Adrenal gland (tissue), 12 donors: ENCODE data around the gene GLT6D1. TPM values are rescaled to one million over a fixed set of nuclear protein-coding genes. Genes with fewer than 3 reads are reported as not detected.

Experiments used
- DNase-seq, 7 donors: peaks; one replicate each; pipeline ENCODE4 v3.0.0-alpha.2; 2019 to 2020
- H3K27ac ChIP-seq, 5 donors: fragments of 200-600 bp; sonication (generic) in 4 of 5; 1 replicate in 3 of 5; 2 replicates in 2 of 5; pipeline versions ENCODE4 v1.5.1 to v1.8.0; 2016 to 2020; ENCODE audit warnings: mild to moderate bottlenecking in 1 of 5
- H3K27me3 ChIP-seq: fragments of 200-600 bp; 2 replicates; pipeline ENCODE4 v1.8.0; 2021
- H3K36me3 ChIP-seq, 2 donors: fragments of 200-600 bp; replicated peaks in 1 of 2; 1 replicate in 1 of 2; 2 replicates in 1 of 2; pipeline versions ENCODE4 v1.5.1 to v1.8.0; 2018 to 2022
- H3K4me1 ChIP-seq, 2 donors: fragments of 200-600 bp; replicated peaks in 1 of 2; 1 replicate in 1 of 2; 2 replicates in 1 of 2; pipeline versions ENCODE4 v1.5.1 to v1.8.0; 2018 to 2021
- H3K4me3 ChIP-seq, 4 donors: fragments of 200-600 bp; sonication (generic) in 3 of 4; one replicate each; pipeline ENCODE4 v1.5.1; 2016 to 2018
- H3K9me3 ChIP-seq, 3 donors: fragments of 200-600 bp; sonication (generic) in 1 of 3; replicated peaks in 1 of 3; 1 replicate in 2 of 3; 2 replicates in 1 of 3; pipeline versions ENCODE4 v1.5.1 to v1.8.0; 2016 to 2021
- POLR2A ChIP-seq, 2 donors: fragments of 450-650 bp; IDR thresholded peaks; one replicate each; pipeline ENCODE4 v1.6.1; 2017; ENCODE audit warnings: antibody characterized with exemption in 2 of 2, mild to moderate bottlenecking in 2 of 2, moderate library complexity in 1 of 2
- WGBS, 4 donors: extraction: QIAGEN DNeasy Blood & Tissue Kit in 2 of 4; methylation state at CpG; one replicate each; pipeline versions ENCODE4 v1.1.5 to v1.1.7; 2013 to 2017; 5-methylcytosine and 5-hydroxymethylcytosine counted together
- intact Hi-C, 2 donors: fragments of 100-400 bp; cut with DNase I; formaldehyde crosslinking; loops; one replicate each; pipeline versions ENCODE4 v1.14.1 to v1.15.0; 2022 to 2023
- polyA plus RNA-seq, 3 donors: library from polyadenylated mRNA; stranded (reverse); fragments of 200-250 nt in 2 of 3; fragments of 350-450 nt in 1 of 3; fragmentation: Illumina TruSeq in 1 of 3; extraction: RNeasy Lipid Tissue Mini Kit (QIAGEN cat#74804) in 1 of 3; gene quantifications; one replicate each; pipeline ENCODE4 v1.2.3, GENCODE V29; 2013 to 2014
- total RNA-seq, 9 donors: library from RNA; depleted of rRNA in 4 of 9; stranded (reverse); fragments of >200 nt in 4 of 9; fragments of 120-200 nt in 1 of 9; fragmentation: NEBNext Ultra II Directional in 1 of 9; extraction: Animal tissue kit (Norgen Biotek cat#: 25700) in 1 of 9; gene quantifications; one replicate each; pipeline versions ENCODE4 v1.1.0 to v1.2.4, GENCODE V29; 2013 to 2023
- TF ChIP-seq, protein P1 (sequence below), 6 experiments: fragments of 450-650 bp in 4 of 6; fragments of 200-600 bp in 2 of 6; sonication (generic) in 1 of 6; IDR thresholded peaks; 1 replicate in 5 of 6; 2 replicates in 1 of 6; pipeline versions ENCODE4 v1.5.1 to v1.8.0; 2016 to 2021; ENCODE audit warnings: antibody characterized with exemption in 6 of 6, mild to moderate bottlenecking in 2 of 6, moderate library complexity in 1 of 6
- donor health status: healthy with polysubstance abuse.
- donor health status: Bipolar disorder and iron deficiency.
- donor health status: DM: yes; HTN: yes; CAD: no.
- donor health status: DM: no; HTN: no; CAD: no.
- donor health status: DM: no; HTN: no; CAD: no.
- donor health status: DM: yes; HTN: yes; CAD: no.

Gene GLT6D1
- total and polyA plus RNA-seq, 12 donors: not detected

DNA sequence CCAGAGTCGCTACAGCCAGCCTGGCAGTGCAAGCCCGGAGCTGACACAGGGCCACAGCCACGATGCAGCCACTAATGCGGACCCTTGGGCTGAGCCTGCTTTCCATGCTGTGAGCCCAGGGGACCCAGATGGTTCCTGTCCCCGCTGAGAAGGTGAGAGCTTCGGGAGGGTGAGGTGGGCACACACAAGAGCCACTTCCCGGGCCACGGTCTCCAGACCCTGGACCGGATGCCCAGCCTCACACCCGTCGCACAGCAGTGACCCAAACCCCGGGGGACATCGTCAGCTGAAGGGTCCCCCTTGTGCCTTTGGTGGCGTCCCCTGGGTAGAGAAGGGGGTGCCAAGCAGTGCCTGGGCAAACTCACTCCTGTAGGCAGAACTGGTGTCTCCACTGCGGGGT lies 64.4 kb downstream of the GLT6D1 start:
- H3K9me3 ChIP-seq: no peaks in the 10 kb centered on the region
- intact Hi-C loops: no loop called here
- DNase-seq: peak in 1 of 7 donors; percentile 27
- H3K4me1 ChIP-seq: no peaks in the 10 kb centered on the region
- H3K27ac ChIP-seq: no peak overlapping the region
- TF ChIP-seq, protein P1, sequence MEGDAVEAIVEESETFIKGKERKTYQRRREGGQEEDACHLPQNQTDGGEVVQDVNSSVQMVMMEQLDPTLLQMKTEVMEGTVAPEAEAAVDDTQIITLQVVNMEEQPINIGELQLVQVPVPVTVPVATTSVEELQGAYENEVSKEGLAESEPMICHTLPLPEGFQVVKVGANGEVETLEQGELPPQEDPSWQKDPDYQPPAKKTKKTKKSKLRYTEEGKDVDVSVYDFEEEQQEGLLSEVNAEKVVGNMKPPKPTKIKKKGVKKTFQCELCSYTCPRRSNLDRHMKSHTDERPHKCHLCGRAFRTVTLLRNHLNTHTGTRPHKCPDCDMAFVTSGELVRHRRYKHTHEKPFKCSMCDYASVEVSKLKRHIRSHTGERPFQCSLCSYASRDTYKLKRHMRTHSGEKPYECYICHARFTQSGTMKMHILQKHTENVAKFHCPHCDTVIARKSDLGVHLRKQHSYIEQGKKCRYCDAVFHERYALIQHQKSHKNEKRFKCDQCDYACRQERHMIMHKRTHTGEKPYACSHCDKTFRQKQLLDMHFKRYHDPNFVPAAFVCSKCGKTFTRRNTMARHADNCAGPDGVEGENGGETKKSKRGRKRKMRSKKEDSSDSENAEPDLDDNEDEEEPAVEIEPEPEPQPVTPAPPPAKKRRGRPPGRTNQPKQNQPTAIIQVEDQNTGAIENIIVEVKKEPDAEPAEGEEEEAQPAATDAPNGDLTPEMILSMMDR (IDR thresholded peaks at IDR 0.05): no peak
- no peak for TF ChIP-seq POLR2A (IDR thresholded peaks at IDR 0.05)
- H3K36me3 ChIP-seq: no peaks in the 10 kb centered on the region
- no peak overlapping the region for H3K4me3 ChIP-seq
- WGBS, 4 donors: 82 to 94% (median 87%) methylated on average over 3 to 15 of the region's 15 CpGs
- H3K27me3 ChIP-seq: no peaks in the 10 kb centered on the region

DNA sequence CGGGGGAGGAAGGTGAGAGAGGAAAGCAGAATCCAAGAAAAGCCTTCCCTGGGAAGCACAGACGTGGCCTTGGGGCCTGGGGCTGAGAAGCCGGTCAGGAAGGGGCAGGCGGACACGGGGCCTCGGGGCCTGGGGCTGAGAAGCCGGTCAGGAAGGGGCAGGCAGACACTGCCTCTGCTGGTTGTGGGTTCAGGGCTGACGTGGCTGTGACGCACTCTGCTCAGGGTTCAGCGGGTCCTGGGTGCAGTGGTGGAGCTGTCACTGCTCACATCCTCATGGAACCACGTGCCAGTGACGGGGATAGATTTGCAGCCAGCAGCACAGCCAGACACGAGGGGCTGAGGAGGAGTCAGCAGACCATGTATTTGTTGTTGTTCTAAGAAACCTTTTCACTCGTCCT lies 65.0 kb downstream of the GLT6D1 start:
- no peak overlapping the region for H3K27ac ChIP-seq
- DNase-seq: peak in 5 of 7 donors; percentile 43 to 62 (median 54)
- WGBS, 4 donors: 32 to 41% (median 38%) methylated on average over 13 to 14 of the region's 14 CpGs
- no peaks in the 10 kb centered on the region for H3K36me3 ChIP-seq
- H3K27me3 ChIP-seq: no peaks in the 10 kb centered on the region
- no peak for TF ChIP-seq POLR2A (IDR thresholded peaks at IDR 0.05)
- TF ChIP-seq, protein P1 (IDR thresholded peaks at IDR 0.05): no peak
- no peak overlapping the region for H3K4me3 ChIP-seq
- no peaks in the 10 kb centered on the region for H3K4me1 ChIP-seq
- intact Hi-C loops: no loop called here
- no peaks in the 10 kb centered on the region for H3K9me3 ChIP-seq

Other genes with a start within 250 kb of the GLT6D1 start
- 10 to 100 TPM; 10.3 to 34.8 (median 17.5) TPM for gene PPP1R26, start 159.8 kb downstream of the GLT6D1 start, total RNA-seq
- gene PPP1R26, start 159.8 kb downstream of the GLT6D1 start, polyA plus RNA-seq: 10 to 100 TPM in 2 of 3 donors, 1 to 10 TPM in 1; 3.3 to 20.7 (median 11.5) TPM
- gene MRPS2, start 138.9 kb downstream of the GLT6D1 start, total RNA-seq: 10 to 100 TPM; 43.7 to 84.1 (median 60.2) TPM
- 10 to 100 TPM; 31.8 to 62.0 (median 52.0) TPM for gene MRPS2, start 138.9 kb downstream of the GLT6D1 start, polyA plus RNA-seq
- not detected for gene LCN1, start 118.1 kb downstream of the GLT6D1 start, total RNA-seq
- not detected for gene LCN1, start 118.1 kb downstream of the GLT6D1 start, polyA plus RNA-seq
- gene OBP2A, start 93.4 kb downstream of the GLT6D1 start, total RNA-seq: not detected
- gene OBP2A, start 93.4 kb downstream of the GLT6D1 start, polyA plus RNA-seq: not detected
- gene PAEP, start 77.8 kb downstream of the GLT6D1 start, total RNA-seq: under 1 TPM in 1 of 9 donors, not detected in 8; 0.17 TPM
- not detected for gene PAEP, start 77.8 kb downstream of the GLT6D1 start, polyA plus RNA-seq
- gene LCN9, start 23.8 kb upstream of the GLT6D1 start, total RNA-seq: not detected
- not detected for gene LCN9, start 23.8 kb upstream of the GLT6D1 start, polyA plus RNA-seq
- not detected for gene SOHLH1, start 59.9 kb upstream of the GLT6D1 start, total RNA-seq
- not detected for gene SOHLH1, start 59.9 kb upstream of the GLT6D1 start, polyA plus RNA-seq
- 1 to 10 TPM in 1 of 9 donors, under 1 TPM in 2, not detected in 6; 0.11 to 2.4 (median 0.28) TPM for gene KCNT1, start 62.6 kb upstream of the GLT6D1 start, total RNA-seq
- under 1 TPM; 0.05 to 0.32 (median 0.20) TPM for gene KCNT1, start 62.6 kb upstream of the GLT6D1 start, polyA plus RNA-seq